ENCODE data around the gene ACTL6A.

The ACTL6A gene

DNA sequence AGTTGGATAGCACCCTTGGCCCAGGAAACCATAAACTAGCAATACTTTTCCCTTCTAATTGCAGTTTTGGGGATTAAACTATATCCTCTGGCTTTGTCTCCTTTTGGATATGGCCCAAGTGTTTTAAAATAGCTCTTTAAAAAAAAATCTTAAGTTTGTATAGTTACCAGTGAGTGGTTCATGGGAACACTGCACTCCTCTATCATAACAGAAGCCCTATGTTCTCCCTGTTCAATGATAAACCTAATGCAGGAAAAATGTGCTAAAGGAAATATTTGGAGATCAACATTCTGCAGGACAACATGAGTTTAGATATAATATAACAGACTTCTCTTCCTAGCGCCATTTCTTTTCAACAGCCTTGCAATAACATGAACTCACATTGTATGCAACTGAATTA is 28.6 kb downstream of the ACTL6A start:
- DNase-seq: no peak

DNA sequence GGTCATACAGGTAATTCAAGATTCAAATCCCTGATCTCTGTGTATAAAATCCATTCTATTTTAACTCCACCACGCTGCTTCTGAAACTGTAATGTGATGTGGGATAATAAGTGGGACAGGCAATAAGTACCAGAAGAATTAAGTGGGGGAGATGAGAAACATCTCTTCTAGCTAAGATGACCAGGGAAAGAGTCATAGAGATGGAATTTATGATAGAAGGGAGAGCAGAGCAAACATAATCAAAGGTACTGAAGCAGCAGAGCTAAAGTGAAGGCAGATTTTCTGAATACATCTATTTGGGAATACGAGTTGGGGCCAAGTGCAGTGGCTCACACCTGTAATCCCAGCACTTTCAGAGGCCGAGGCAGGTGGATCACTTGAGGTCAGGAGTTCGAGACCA is 36.8 kb downstream of the ACTL6A start:
- DNase-seq: no peak

DNA sequence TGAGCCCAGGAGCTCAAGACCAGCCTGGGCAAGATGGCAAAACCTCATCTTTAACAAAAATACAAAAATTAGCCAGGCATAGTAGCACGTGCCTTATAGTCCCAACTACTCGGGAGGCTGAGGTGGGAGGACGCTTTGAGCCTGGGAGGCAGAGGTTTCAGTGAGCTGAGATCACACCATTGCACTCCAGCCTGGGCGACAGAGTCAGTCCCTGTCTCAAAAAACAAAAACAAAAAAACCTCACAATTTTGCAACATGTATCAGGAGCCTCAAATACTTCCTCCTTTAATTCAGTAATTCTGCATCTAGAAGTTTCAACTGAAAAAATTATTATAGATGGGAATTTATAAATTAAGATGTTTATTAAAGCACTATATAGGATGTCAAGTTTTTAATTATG is 40.6 kb downstream of the ACTL6A start:
- DNase-seq: no peak

DNA sequence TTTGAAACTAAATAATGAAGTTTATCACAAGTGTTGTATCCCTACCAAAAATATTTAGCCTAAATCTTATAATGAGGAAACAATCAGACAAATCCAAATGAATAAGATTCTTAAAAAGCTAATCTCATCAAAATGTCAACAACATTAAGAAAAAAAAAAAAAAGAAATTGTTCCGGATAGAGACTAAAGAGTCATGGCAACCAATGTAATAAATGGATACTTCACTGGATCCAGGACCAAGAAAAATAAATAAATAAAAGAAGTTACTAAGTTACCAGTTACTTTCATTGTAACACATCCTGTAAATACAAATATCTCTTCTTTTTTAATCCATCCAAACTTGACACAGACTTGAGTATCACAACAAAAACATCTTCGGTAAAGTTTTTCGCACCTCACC is 41.1 kb downstream of the ACTL6A start:
- no peak for DNase-seq

DNA sequence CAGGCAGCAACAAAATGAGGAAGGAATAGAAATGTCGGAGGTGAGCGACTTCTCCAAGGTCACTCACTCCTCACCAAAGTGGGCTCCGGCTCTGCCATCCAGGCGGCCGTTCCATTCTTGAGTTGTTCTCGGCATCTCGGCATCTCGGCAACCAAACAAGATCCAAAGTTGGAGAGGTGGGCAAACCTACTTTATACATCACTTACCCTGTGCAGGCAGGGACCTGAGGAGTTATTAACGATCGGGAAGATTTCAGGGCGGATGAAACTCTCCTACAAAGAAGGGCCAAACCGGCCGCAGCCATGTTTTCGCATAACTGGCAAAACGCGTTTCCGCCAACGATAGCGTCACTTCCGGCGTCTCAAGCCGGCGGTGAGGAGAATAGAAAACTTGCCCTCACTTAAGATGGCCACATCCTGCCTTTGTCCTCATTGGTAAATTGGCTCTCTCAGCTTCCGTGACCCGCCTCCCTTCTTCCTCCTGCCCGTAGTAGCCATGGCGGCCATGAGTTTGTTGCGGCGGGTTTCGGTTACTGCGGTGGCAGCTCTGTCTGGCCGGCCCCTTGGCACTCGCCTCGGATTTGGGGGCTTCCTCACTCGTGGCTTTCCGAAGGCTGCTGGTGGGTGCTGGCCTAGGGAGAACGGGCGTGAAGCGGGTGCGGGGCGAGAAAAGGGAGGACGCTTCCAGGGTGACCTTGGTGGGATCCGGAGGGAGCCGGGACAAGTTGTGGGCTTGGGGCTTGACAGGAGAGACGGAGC is 41.8 kb downstream of the ACTL6A start, which contains the start of the genes MRPL47 and NDUFB5:
MRPL47 (minus strand) TSS at position 318 of the 758 bp plus-strand sequence; CDS start at position 304, 14 bp downstream.
NDUFB5 (plus strand) TSS at position 474 of the 758 bp plus-strand sequence; CDS start at position 496, 22 bp downstream.
- DNase-seq: peak; percentile 90

DNA sequence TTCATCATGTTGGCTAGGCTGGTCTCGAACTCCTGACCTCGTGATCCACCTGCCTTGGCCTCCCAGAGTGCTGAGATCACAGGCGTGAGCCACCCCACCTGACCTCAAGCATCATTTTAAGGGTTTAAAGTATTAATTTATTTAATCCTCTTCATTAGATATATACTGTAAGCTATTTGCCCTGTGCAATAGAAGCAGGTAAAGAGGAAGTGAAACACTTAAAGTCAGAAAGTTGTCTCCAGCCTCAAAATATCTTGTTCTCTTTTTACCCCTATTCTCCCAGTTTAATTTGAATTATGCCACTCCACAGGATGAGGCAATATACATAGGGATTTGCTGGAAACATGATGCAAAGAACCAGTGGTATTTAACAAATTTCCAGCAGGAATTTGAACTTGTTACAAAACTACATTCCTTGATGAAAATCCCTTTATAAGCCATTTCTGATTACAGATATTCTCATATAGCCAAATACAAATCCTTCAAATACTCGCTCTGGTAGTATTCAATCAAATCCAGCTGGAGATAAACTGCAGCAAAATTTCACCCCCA is 43.9 kb downstream of the ACTL6A start:
- DNase-seq: no peak

DNA sequence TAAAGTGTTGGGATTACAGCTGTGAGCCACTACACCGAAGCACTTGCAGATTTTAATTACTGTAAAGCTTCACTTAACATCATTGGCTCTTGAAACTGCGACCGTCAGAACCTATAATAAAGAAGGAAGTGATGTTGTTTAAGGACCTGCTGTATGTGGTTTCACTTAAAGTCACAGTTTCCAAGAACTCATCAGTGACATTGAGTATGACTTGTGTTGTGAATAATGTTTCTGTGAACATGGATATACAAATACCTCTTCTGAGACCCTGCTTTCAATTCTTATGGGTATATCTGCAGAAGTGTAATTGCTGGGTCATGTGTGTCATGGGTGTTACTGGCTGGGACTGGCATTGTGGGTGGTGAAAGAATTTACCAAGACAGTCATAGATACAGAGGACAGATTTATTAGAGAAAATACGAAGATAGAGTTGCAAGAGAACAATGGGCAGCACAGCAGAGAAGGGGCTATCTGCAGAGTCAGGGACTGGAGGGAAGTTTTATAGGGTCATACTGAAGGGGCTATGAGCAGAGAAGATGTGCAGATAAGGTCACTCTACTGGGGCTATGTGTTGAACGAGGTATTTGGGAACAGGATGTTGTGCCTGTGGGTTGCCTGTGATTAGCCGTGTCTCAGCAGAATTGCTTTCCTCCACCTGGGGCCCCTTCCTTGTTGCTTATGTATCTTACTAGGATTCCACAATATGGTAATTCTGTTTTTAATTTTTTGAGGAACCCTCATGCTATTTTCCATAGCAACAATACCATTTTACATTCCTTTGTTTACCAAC is 46.4 kb downstream of the ACTL6A start:
- no peak for DNase-seq

DNA sequence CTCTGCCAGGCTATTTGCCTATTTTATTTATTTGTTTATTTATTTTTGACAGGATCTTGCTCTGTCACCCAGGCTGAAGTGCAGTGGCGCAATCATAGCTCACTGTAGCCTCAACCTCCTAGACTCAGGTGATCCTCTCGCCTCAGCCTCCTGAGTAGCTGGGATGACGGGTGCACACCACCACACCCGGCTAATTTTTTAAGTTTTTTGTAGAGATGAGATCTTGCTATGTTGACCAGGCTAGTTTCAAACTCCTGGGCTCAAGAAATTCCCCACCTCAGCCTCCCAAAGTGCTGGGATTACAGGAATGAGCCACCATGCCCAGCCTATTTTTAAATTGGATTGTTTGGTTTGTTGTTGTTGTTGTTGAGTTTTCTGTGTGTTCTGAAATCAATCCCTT is 47.3 kb downstream of the ACTL6A start:
- no peak for DNase-seq

DNA sequence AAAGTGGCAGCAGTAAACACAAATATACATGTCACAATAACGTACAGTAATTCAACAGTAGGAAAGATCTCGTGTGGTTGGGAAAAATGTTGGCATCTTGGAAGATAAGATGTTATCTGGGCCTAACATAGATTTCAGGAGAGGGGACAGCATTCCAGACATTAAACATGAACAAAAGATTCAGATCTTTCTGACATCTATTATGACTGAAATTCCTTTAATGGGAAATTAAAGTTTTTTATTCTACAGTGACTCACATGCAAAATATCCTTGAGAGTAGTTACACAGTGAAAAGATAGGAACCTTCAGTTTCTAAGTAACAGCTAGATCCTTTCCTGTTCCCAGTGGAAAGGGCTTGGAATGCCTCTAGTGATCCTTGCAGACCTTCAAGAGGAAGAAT is 51.1 kb downstream of the ACTL6A start:
- no peak for DNase-seq

DNA sequence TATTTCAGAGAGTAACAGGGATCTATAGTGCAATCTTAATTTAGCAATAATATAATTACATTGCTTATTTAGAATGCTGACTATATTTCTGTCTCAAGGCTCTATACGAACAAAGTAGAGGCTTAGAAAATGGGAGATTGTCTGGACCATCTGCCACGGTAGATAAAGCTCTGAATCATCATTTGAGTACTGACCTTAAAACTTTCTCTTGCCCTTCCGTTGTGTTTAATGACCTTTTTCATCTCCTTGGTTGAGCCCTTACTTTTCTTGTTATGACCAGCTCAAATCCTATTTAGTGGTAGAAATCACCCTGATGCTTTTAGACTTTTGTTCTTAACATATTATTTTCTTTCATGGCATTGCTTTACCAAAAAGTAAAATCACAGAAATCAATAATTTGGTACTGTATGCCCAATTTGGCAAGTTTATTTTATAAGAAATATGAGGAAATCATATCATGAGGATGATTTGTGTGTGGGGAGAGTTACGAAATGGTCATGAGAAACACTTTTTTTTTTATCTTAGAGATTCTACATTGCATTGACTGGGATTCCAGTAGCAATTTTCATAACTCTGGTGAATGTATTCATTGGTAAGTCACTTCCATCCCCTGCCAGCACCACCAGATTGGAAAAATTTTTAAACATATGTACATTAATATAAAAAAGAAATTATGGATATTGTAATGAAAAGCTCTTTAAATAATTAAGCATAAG is 52.9 kb downstream of the ACTL6A start:
- DNase-seq: no peak

DNA sequence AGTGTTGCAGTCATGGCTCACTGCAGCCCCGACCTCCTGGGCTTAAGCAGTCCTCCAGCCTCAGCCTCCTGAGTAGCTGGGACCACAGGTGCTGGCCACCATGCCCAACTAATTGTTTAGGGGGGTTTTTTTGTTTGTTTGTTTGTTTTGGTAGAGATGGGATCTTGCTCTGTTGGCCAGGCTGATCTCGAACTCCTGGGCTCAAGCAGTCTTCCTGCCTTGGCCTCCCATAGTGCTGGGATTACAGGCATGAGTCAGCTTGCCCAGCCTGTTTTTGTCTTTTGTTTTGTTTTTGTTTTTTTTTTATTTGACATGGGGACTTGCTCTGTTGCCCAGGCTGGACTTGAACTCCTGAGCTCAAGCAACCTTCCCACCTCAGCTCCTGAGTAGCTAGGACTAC is 59.3 kb downstream of the ACTL6A start:
- no peak for DNase-seq

DNA sequence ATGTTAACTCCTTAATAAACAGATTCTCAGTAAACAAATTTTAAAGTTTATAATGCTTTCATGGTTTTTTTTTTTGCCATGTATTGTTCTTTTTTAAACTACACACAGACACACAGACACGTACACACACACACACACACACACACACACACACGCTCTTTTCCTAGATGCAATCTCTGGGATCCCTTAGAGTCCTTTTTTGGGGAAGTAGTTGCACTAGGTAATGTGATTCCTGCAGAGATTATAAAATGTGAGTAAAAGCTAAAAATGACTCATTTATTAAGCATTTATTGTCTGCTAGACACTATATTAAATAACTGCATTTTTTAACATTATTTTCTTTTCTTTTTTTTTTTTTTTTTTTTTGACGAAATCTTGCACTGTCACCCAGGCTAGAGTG is 61.7 kb downstream of the ACTL6A start:
- DNase-seq: no peak

DNA sequence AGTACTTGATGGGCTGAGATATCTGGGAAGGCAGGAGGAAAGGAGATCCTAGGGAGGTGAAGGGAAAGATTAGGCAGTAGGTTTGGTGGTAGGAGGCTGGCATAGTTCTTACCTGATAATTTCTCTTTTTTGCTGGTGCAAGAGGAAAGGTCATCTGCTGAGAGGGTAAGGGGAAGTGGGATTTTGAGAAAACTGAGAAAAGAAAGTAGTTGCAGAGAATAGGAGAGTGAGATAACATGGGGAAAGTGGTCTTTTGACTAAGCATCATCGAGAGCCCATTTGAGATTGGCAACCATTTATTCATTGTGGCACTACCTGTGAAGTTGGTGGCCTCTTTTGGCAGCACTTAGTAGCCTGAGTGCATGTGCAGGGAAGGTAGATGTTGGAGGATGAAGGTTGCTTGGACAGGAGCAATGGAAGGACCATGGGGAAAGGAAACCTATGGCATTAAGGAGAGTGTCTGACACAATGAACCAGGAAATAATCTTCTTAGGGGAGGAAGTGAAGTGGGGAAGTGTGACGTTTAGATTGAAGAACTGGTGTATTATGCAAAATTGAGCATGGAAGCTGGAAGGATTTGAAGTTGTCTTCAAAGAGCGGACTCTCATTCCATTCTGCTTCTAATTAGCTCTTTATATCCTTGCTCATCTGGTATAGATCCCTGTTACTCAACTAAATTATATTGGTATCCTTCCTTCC is 68.2 kb downstream of the ACTL6A start:
- no peak for DNase-seq

Data from activated T-cell treated with anti-CD3 and anti-CD28 coated beads for 4 hours (primary cell).